SK-N-SH treated with all-trans-retinoic acid at 6 μM for 48 hours (cell line): ENCODE measurements around the gene KRTAP17-1.
"Not testable (repeated sequence)": the region's sequence is repeated elsewhere in the genome, so short reads cannot be mapped to it uniquely, and the experiment has no call there.

Source experiments
- CSRNP3 ChIP-seq: fragments of 250-450 bp; sonication (Bioruptor Pico); IDR thresholded peaks from 2 replicates; pipeline ENCODE4 v1.5.1; 2021; ENCODE audit warnings: mild to moderate bottlenecking, moderate library complexity
- ESRRG ChIP-seq: fragments of 250-450 bp; sonication (Bioruptor Pico); IDR thresholded peaks from 2 replicates; pipeline ENCODE4 v1.6.1; 2021; ENCODE audit warnings: mild to moderate bottlenecking
- PPARA ChIP-seq: fragments of 250-450 bp; sonication (Bioruptor Pico); IDR thresholded peaks from 2 replicates; pipeline ENCODE4 v1.5.0; 2020; ENCODE audit warnings: mild to moderate bottlenecking, borderline replicate concordance
- TCF4 ChIP-seq: fragments of 250-450 bp; sonication (Bioruptor Pico); IDR thresholded peaks from 2 replicates; pipeline ENCODE4 v1.8.0; 2021; ENCODE audit warnings: mild to moderate bottlenecking, moderate library complexity, borderline replicate concordance
- ZC3H10 ChIP-seq: fragments of 250-450 bp; sonication (Bioruptor Pico); IDR thresholded peaks from 2 replicates; pipeline ENCODE4 v1.5.1; 2021; ENCODE audit warnings: mild to moderate bottlenecking, moderate library complexity
- ZNF565 ChIP-seq: fragments of 450-650 bp; formaldehyde crosslinking; conservative IDR thresholded peaks from 2 replicates; pipeline ENCODE4 v1.5.0; 2020; ENCODE audit warnings: low read depth, mild to moderate bottlenecking, moderate library complexity

GRCh38 chr17:41346421-41346820 lies 30.9 kb upstream of the KRTAP17-1 start:
- TF ChIP-seq ESRRG, ZNF565, ZC3H10, CSRNP3, TCF4, PPARA (CRISPR knock-in tag): not testable (repeated sequence)
